HepG2 (cell line): Measurements from ENCODE around the gene ECSIT. TPM values are rescaled to one million over a fixed set of nuclear protein-coding genes. Genes with fewer than 3 reads are reported as not detected.
A peak's percentile ranks its signal among the peaks of the same experiment; 100 is the strongest.

ENCODE experiments used
- JUN ChIP-seq: sonication (generic); formaldehyde crosslinking; IDR thresholded peaks from 2 replicates; pipeline ENCODE4 v1.4.0; 2020; ENCODE audit warnings: mild to moderate bottlenecking, missing genetic modification reagents
- PHF21A ChIP-seq: sonication (generic); formaldehyde crosslinking; IDR thresholded peaks from 2 replicates; pipeline ENCODE4 v1.5.0; 2020; ENCODE audit warnings: mild to moderate bottlenecking, missing genetic modification reagents
- SRF ChIP-seq: IDR thresholded peaks from 2 replicates; pipeline ENCODE4 v1.6.1; 2011; ENCODE audit warnings: mild to moderate bottlenecking, low read depth, low read length, moderate library complexity
- THAP11 ChIP-seq: IDR thresholded peaks from 2 replicates; pipeline ENCODE4 v1.6.1; 2016; ENCODE audit warnings: missing biosample characterization, missing genetic modification reagents
- TMF1 ChIP-seq: sonication (generic); formaldehyde crosslinking; IDR thresholded peaks from 2 replicates; pipeline ENCODE4 v1.8.1; 2022; ENCODE audit warnings: low read depth, missing genetic modification reagents
- ZFAT ChIP-seq: sonication (generic); formaldehyde crosslinking; conservative IDR thresholded peaks from 2 replicates; pipeline ENCODE4 v1.8.1; 2023; ENCODE audit warnings: missing genetic modification reagents, inconsistent platforms
- ZNF350 ChIP-seq: sonication (generic); formaldehyde crosslinking; IDR thresholded peaks from 2 replicates; pipeline ENCODE4 v1.4.0; 2020; ENCODE audit warnings: mild to moderate bottlenecking, low read depth, missing genetic modification reagents, borderline replicate concordance
- ZNF761 ChIP-seq: sonication (generic); formaldehyde crosslinking; conservative IDR thresholded peaks from 2 replicates; pipeline ENCODE4 v1.4.0; 2020; ENCODE audit warnings: mild to moderate bottlenecking, missing genetic modification reagents
- polyA plus RNA-seq, 8 experiments: library from polyadenylated mRNA; depleted of rRNA in 3 of 8; stranded (reverse) in 7 of 8; unstranded in 1 of 8; fragments of >200 nt; fragmentation: Illumina TruSeq in 4 of 8; extraction: Trizol in 4 of 8; gene quantifications; 2 replicates each; pipeline versions ENCODE4 v1.2.1 to v1.2.3, GENCODE V29; 2011 to 2016; ENCODE audit warnings: low read depth in 4 of 8, missing spikeins in 1 of 8, mixed read lengths in 1 of 8; ENCODE audit not compliant: insufficient read depth in 1 of 8
- total RNA-seq, 5 experiments: library from RNA; depleted of rRNA; stranded (reverse); fragments of >200 nt; fragmentation: Illumina TruSeq; extraction: Trizol; gene quantifications; 2 replicates each; pipeline ENCODE4 v1.2.3, GENCODE V29; 2016; ENCODE audit warnings: low read depth in 1 of 5
- TF ChIP-seq, protein P1 (sequence below): sonication (generic); formaldehyde crosslinking; IDR thresholded peaks from 2 replicates; pipeline ENCODE4 v1.5.0; 2020; ENCODE audit warnings: missing genetic modification reagents
- TF ChIP-seq, protein P2 (sequence below): sonication (generic); formaldehyde crosslinking; IDR thresholded peaks from 2 replicates; pipeline ENCODE4 v1.8.1; 2023; ENCODE audit warnings: mild to moderate bottlenecking, missing genetic modification reagents
- TF ChIP-seq, protein P3 (sequence below): sonication (generic); formaldehyde crosslinking; IDR thresholded peaks from 2 replicates; pipeline ENCODE4 v1.8.0; 2022; ENCODE audit warnings: mild to moderate bottlenecking, missing genetic modification reagents, borderline replicate concordance
- TF ChIP-seq, protein P4 (sequence below): sonication (generic); formaldehyde crosslinking; IDR thresholded peaks from 2 replicates; pipeline ENCODE4 v1.5.0; 2020; ENCODE audit warnings: missing genetic modification reagents
- TF ChIP-seq, protein P5 (sequence below): IDR thresholded peaks from 2 replicates; pipeline ENCODE4 v1.6.1; 2016; ENCODE audit warnings: missing biosample characterization, missing genetic modification reagents, low read depth
- TF ChIP-seq, protein P6 (sequence below): sonication (generic); formaldehyde crosslinking; IDR thresholded peaks from 2 replicates; pipeline ENCODE4 v1.4.0; 2020; ENCODE audit warnings: missing genetic modification reagents
- TF ChIP-seq, protein P7 (sequence below): sonication (generic); formaldehyde crosslinking; conservative IDR thresholded peaks from 2 replicates; pipeline ENCODE4 v1.4.0; 2020; ENCODE audit warnings: mild to moderate bottlenecking, missing genetic modification reagents, moderate library complexity

ECSIT gene
- total and polyA plus RNA-seq, 2 of the 13 experiments (the other 11 are each of a cell fraction or from before 2014, with no cell fraction given): 36.4 to 62.3 TPM

DNA sequence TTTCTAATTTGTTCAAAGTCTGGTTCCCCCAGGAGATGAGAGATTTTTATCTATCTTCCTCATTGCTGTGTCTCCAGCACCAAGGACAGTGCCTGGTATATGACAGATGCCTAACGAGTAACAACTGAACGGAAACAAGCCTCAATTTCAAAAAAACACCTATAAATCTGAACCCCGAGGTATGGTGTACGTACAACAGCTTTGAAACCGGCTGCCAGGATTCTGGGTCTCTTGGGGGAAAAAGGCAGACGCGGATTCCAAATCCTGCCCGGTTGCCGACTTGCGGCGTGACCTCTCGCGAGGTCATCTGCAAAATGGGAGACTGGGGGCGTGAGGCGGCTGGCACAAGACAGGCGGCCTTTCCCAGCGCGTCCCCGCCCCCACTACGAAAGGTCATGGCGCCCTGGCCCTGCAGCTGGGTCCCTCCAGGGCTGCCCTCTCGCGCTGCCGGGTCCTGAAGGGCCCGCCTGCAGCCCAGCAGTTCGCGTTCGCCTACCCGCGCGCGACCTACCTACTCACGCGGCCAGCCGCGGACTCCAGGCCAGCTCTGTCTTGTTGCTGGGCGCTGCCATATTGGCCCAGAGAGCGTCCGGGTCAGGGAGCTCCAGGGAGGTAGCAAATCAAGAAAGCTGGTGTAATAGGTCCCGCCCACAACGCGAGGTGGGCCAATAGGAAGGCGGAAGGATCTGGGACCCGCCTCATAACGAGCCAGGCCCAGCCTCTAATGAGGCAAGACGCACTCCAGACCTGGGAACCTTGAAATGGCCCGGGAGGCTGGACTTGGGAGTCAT, at the start of gene ECSIT (continued):
- TF ChIP-seq, protein P1, sequence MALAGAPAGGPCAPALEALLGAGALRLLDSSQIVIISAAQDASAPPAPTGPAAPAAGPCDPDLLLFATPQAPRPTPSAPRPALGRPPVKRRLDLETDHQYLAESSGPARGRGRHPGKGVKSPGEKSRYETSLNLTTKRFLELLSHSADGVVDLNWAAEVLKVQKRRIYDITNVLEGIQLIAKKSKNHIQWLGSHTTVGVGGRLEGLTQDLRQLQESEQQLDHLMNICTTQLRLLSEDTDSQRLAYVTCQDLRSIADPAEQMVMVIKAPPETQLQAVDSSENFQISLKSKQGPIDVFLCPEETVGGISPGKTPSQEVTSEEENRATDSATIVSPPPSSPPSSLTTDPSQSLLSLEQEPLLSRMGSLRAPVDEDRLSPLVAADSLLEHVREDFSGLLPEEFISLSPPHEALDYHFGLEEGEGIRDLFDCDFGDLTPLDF (CRISPR knock-in tag): peak; percentile 51; the same call in 1 of the 2 replicates
- TF ChIP-seq, protein P2, sequence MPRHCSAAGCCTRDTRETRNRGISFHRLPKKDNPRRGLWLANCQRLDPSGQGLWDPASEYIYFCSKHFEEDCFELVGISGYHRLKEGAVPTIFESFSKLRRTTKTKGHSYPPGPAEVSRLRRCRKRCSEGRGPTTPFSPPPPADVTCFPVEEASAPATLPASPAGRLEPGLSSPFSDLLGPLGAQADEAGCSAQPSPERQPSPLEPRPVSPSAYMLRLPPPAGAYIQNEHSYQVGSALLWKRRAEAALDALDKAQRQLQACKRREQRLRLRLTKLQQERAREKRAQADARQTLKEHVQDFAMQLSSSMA (CRISPR knock-in tag): 0 out of 2 replicates have a peak, but pooled peaks have one; percentile 71
- TF ChIP-seq, protein P3, sequence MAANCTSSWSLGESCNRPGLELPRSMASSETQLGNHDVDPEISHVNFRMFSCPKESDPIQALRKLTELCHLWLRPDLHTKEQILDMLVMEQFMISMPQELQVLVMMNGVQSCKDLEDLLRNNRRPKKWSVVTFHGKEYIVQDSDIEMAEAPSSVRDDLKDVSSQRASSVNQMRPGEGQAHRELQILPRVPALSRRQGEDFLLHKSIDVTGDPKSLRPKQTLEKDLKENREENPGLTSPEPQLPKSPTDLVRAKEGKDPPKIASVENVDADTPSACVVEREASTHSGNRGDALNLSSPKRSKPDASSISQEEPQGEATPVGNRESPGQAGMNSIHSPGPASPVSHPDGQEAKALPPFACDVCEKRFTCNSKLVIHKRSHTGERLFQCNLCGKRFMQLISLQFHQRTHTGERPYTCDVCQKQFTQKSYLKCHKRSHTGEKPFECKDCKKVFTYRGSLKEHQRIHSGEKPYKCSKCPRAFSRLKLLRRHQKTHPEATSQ (CRISPR knock-in tag): no peak
- TF ChIP-seq ZNF350 (CRISPR knock-in tag) (peak; percentile 71; the same call in 1 of the 2 replicates), ZNF761 (CRISPR knock-in tag) (0 out of 2 replicates have a peak, but pooled peaks have one; percentile 31), PHF21A (CRISPR knock-in tag) (peak; percentile 62), SRF (no peak), JUN (CRISPR knock-in tag) (no peak; the same call in 1 of the 2 replicates), TMF1 (no peak), ZFAT (CRISPR knock-in tag) (0 out of 2 replicates have a peak, but pooled peaks have one; percentile 18), THAP11 (CRISPR knock-in tag) (peak; percentile 89)
- TF ChIP-seq, protein P4, sequence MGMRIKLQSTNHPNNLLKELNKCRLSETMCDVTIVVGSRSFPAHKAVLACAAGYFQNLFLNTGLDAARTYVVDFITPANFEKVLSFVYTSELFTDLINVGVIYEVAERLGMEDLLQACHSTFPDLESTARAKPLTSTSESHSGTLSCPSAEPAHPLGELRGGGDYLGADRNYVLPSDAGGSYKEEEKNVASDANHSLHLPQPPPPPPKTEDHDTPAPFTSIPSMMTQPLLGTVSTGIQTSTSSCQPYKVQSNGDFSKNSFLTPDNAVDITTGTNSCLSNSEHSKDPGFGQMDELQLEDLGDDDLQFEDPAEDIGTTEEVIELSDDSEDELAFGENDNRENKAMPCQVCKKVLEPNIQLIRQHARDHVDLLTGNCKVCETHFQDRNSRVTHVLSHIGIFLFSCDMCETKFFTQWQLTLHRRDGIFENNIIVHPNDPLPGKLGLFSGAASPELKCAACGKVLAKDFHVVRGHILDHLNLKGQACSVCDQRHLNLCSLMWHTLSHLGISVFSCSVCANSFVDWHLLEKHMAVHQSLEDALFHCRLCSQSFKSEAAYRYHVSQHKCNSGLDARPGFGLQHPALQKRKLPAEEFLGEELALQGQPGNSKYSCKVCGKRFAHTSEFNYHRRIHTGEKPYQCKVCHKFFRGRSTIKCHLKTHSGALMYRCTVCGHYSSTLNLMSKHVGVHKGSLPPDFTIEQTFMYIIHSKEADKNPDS (CRISPR knock-in tag): no peak
- TF ChIP-seq, protein P5, sequence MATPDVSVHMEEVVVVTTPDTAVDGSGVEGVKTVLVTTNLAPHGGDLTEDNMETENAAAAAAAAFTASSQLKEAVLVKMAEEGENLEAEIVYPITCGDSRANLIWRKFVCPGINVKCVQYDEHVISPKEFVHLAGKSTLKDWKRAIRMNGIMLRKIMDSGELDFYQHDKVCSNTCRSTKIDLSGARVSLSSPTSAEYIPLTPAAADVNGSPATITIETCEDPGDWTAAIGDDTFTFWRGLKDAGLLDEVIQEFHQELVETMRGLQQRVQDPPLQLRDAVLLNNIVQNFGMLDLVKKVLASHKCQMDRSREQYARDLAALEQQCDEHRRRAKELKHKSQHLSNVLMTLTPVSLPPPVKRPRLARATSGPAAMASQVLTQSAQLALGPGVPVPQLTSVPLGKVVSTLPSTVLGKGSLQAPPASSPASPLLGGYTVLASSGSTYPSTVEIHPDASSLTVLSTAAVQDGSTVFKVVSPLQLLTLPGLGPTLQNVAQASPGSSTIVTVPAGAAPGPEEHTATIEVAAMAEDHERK (CRISPR knock-in tag): no peak
- TF ChIP-seq, protein P6, sequence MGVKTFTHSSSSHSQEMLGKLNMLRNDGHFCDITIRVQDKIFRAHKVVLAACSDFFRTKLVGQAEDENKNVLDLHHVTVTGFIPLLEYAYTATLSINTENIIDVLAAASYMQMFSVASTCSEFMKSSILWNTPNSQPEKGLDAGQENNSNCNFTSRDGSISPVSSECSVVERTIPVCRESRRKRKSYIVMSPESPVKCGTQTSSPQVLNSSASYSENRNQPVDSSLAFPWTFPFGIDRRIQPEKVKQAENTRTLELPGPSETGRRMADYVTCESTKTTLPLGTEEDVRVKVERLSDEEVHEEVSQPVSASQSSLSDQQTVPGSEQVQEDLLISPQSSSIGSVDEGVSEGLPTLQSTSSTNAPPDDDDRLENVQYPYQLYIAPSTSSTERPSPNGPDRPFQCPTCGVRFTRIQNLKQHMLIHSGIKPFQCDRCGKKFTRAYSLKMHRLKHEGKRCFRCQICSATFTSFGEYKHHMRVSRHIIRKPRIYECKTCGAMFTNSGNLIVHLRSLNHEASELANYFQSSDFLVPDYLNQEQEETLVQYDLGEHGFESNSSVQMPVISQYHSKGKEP (CRISPR knock-in tag): peak; percentile 41; the same call in 1 of the 2 replicates
- TF ChIP-seq, protein P7, sequence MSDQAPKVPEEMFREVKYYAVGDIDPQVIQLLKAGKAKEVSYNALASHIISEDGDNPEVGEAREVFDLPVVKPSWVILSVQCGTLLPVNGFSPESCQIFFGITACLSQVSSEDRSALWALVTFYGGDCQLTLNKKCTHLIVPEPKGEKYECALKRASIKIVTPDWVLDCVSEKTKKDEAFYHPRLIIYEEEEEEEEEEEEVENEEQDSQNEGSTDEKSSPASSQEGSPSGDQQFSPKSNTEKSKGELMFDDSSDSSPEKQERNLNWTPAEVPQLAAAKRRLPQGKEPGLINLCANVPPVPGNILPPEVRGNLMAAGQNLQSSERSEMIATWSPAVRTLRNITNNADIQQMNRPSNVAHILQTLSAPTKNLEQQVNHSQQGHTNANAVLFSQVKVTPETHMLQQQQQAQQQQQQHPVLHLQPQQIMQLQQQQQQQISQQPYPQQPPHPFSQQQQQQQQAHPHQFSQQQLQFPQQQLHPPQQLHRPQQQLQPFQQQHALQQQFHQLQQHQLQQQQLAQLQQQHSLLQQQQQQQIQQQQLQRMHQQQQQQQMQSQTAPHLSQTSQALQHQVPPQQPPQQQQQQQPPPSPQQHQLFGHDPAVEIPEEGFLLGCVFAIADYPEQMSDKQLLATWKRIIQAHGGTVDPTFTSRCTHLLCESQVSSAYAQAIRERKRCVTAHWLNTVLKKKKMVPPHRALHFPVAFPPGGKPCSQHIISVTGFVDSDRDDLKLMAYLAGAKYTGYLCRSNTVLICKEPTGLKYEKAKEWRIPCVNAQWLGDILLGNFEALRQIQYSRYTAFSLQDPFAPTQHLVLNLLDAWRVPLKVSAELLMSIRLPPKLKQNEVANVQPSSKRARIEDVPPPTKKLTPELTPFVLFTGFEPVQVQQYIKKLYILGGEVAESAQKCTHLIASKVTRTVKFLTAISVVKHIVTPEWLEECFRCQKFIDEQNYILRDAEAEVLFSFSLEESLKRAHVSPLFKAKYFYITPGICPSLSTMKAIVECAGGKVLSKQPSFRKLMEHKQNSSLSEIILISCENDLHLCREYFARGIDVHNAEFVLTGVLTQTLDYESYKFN (CRISPR knock-in tag): peak; percentile 53
